Fibroblast of lung (primary cell): ENCODE measurements around the gene HEG1. TPM values are rescaled to one million over a fixed set of nuclear protein-coding genes. Genes with fewer than 3 reads are reported as not detected.

Experiments used
- DNase-seq, 2 donors: peaks; one replicate each; pipeline versions ENCODE4 v3.0.0 to v3.0.0-alpha.2; 2010; ENCODE audit warnings: low read depth in 2 of 2
- H2AFZ ChIP-seq: 2 replicates; pipeline ENCODE4 v1.5.1; 2012; ENCODE audit warnings: low read length, control low read depth, inconsistent platforms
- H3K27ac ChIP-seq: 2 replicates; pipeline ENCODE4 v1.5.1; 2011; ENCODE audit warnings: low read length, control low read depth; ENCODE audit not compliant: insufficient read depth
- H3K27me3 ChIP-seq: 2 replicates; pipeline ENCODE4 v1.5.1; 2011; ENCODE audit warnings: mild to moderate bottlenecking, low read length; ENCODE audit not compliant: control insufficient read depth, insufficient read depth
- H3K36me3 ChIP-seq: 2 replicates; pipeline ENCODE4 v1.5.1; 2011; ENCODE audit warnings: low read length; ENCODE audit not compliant: control insufficient read depth, insufficient read depth
- H3K4me1 ChIP-seq: 2 replicates; pipeline ENCODE4 v1.5.1; 2011; ENCODE audit warnings: low read length; ENCODE audit not compliant: control insufficient read depth, insufficient read depth; ENCODE audit errors: extremely low read depth
- H3K4me2 ChIP-seq: 2 replicates; pipeline ENCODE4 v1.5.1; 2011; ENCODE audit warnings: low read length, control low read depth; ENCODE audit not compliant: insufficient read depth; ENCODE audit errors: extremely low read depth
- H3K4me3 ChIP-seq, 4 experiments: fragments of 200-600 bp in 1 of 4; sonication (generic) in 1 of 4; replicated peaks in 1 of 4; 2 replicates each; pipeline ENCODE4 v1.5.1; 2011 to 2016; ENCODE audit warnings: low read length in 4 of 4, low read depth in 3 of 4, mild to moderate bottlenecking in 3 of 4, control low read depth in 2 of 4, inconsistent platforms in 1 of 4, mixed read lengths in 1 of 4; ENCODE audit not compliant: insufficient read depth in 1 of 4; ENCODE audit errors: control extremely low read depth in 1 of 4
- H3K79me2 ChIP-seq: 2 replicates; pipeline ENCODE4 v1.5.1; 2012; ENCODE audit warnings: mild to moderate bottlenecking, low read length, inconsistent platforms; ENCODE audit not compliant: control insufficient read depth, insufficient read depth
- H3K9ac ChIP-seq: 2 replicates; pipeline ENCODE4 v1.5.1; 2011; ENCODE audit warnings: mild to moderate bottlenecking, low read length, control low read depth; ENCODE audit not compliant: insufficient read depth
- H3K9me3 ChIP-seq: 2 replicates; pipeline ENCODE4 v1.5.1; 2012; ENCODE audit warnings: low read depth, low read length; ENCODE audit not compliant: control insufficient read depth, insufficient read depth
- H4K20me1 ChIP-seq: 2 replicates; pipeline ENCODE4 v1.5.1; 2011; ENCODE audit warnings: low read length; ENCODE audit not compliant: control insufficient read depth, insufficient read depth; ENCODE audit errors: extremely low read depth
- CTCF ChIP-seq, 2 donors: IDR thresholded peaks in 1 of 2; conservative IDR thresholded peaks in 1 of 2; 1 replicate in 1 of 2; 2 replicates in 1 of 2; pipeline ENCODE4 v1.5.1; 2011 to 2012; ENCODE audit warnings: low read length in 2 of 2, control low read depth in 1 of 2, inconsistent platforms in 1 of 2, low read depth in 1 of 2, mild to moderate bottlenecking in 1 of 2
- EZH2 ChIP-seq: IDR thresholded peaks from 2 replicates; pipeline ENCODE4 v1.5.1; 2012; ENCODE audit warnings: low read length, control low read depth, mild to moderate bottlenecking; ENCODE audit errors: missing control alignments
- polyA plus RNA-seq, 2 donors: library from polyadenylated mRNA; depleted of rRNA in 1 of 2; stranded (reverse) in 1 of 2; unstranded in 1 of 2; fragments of >200 nt; gene quantifications; 2 replicates each; pipeline ENCODE4 v1.2.1, GENCODE V29; 2011 to 2012; ENCODE audit warnings: missing spikeins in 1 of 2
- total RNA-seq: library from RNA; depleted of rRNA; stranded (reverse); fragments of >200 nt; gene quantifications from 2 replicates; pipeline ENCODE4 v1.2.1, GENCODE V29; 2014

Gene HEG1
- total and polyA plus RNA-seq, 2 donors (not counting 1 experiment from before 2014, with no cell fraction given), result 137 to 305 TPM

- no peak overlapping the region for H3K4me3 ChIP-seq
- TF ChIP-seq EZH2 (no peak), CTCF (conservative IDR thresholded peaks at IDR 0.05 in 1 of 2, IDR thresholded peaks at IDR 0.05 in 1 of 2; ENCODE audit: low read depth in 1 of 2, low read length in 2 of 2) (no peak)
- H3K9ac ChIP-seq, result no peak overlapping the region
- no peaks in the 10 kb centered on the region for H3K9me3 ChIP-seq
- H3K36me3 ChIP-seq, result peaks cover 1% of the 10 kb centered on the region
- no peaks in the 10 kb centered on the region for H3K27me3 ChIP-seq
- H4K20me1 ChIP-seq, result no peaks in the 10 kb centered on the region
- H3K79me2 ChIP-seq, result peaks cover 92% of the 10 kb centered on the region
- no peak overlapping the region for H3K4me2 ChIP-seq
- no peak overlapping the region for H3K27ac ChIP-seq
- DNase-seq, result no peak
- H3K4me1 ChIP-seq, result peaks cover 18% of the 10 kb centered on the region
- no peak overlapping the region for H2AFZ ChIP-seq
Measured at GRCh38 chr3:125037498-125038150, 18.2 kb downstream of the HEG1 start.

GRCh38 chr3:125035217-125035616, 20.6 kb downstream of the HEG1 start:
- Histone ChIP-seq H3K4me2 (no peak overlapping the region), H3K27ac (no peak overlapping the region), H3K27me3 (no peaks in the 10 kb centered on the region), H3K9me3 (no peaks in the 10 kb centered on the region), H3K4me1 (peaks cover 7% of the 10 kb centered on the region), H4K20me1 (no peaks in the 10 kb centered on the region), H3K4me3 (no peak overlapping the region), H2AFZ (no peak overlapping the region), H3K79me2 (peaks cover 92% of the 10 kb centered on the region), H3K36me3 (no peaks in the 10 kb centered on the region), H3K9ac (no peak overlapping the region)
- DNase-seq, result no peak
- TF ChIP-seq CTCF (conservative IDR thresholded peaks at IDR 0.05 in 1 of 2, IDR thresholded peaks at IDR 0.05 in 1 of 2; ENCODE audit: low read depth in 1 of 2, low read length in 2 of 2), result no peak
- no peak for TF ChIP-seq EZH2

- Histone ChIP-seq H3K79me2 (peaks cover 89% of the 10 kb centered on the region), H4K20me1 (peaks cover 2% of the 10 kb centered on the region)
Measured at GRCh38 chr3:125033616-125034015, 22.2 kb downstream of the HEG1 start.

More at GRCh38 chr3:125033616-125034015, 22.2 kb downstream of the HEG1 start:
- H3K9ac ChIP-seq, result no peak overlapping the region
- H2AFZ ChIP-seq, result no peak overlapping the region
- TF ChIP-seq CTCF (conservative IDR thresholded peaks at IDR 0.05 in 1 of 2, IDR thresholded peaks at IDR 0.05 in 1 of 2; ENCODE audit: low read depth in 1 of 2, low read length in 2 of 2), result no peak
- TF ChIP-seq EZH2, result no peak
- no peak overlapping the region for H3K27ac ChIP-seq
- no peak for DNase-seq
- no peaks in the 10 kb centered on the region for H3K27me3 ChIP-seq
- H3K4me3 ChIP-seq, result no peak overlapping the region
- peaks cover 3% of the 10 kb centered on the region for H3K36me3 ChIP-seq
- no peaks in the 10 kb centered on the region for H3K9me3 ChIP-seq
- H3K4me2 ChIP-seq, result no peak overlapping the region
- H3K4me1 ChIP-seq, result no peaks in the 10 kb centered on the region
